Endothelial cell of umbilical vein (primary cell): ENCODE data around the gene INTS6. TPM values are rescaled to one million over a fixed set of nuclear protein-coding genes. Genes with fewer than 3 reads are reported as not detected.

ENCODE experiments used
- BruUV-seq: library from RNA; stranded (reverse); fragments of 400-500 nt; replicated peaks from 2 replicates; lab custom pipeline; 2021; lab: Mats Ljungman, UMichigan
- CTCF ChIA-PET: fragments of 300-600, 350-600 bp; sonication (Branson Sonifier 250); formaldehyde crosslinking; loops from one replicate; lab custom pipeline; 2021; ENCODE audit warnings: antibody characterized with exemption, inconsistent platforms; lab: Charles Lee
- POLR2A ChIA-PET: fragments of 300-600, 350-600 bp; sonication (Branson Sonifier 250); formaldehyde crosslinking; loops from one replicate; lab custom pipeline; 2021; ENCODE audit warnings: antibody characterized with exemption, inconsistent platforms; lab: Charles Lee
- DNase-seq: peaks from one replicate; pipeline ENCODE4 v3.0.0-alpha.2; 2011; ENCODE audit warnings: low read depth, low spot score
- FAIRE-seq: peaks from 2 replicates; lab custom pipeline; 2011; peaks lifted over from hg19 to GRCh38; lab: Jason Lieb, UNC
- H2AFZ ChIP-seq: 2 replicates; pipeline ENCODE4 v1.6.0; 2012; ENCODE audit warnings: low read depth, low read length, control low read depth, inconsistent platforms
- H3K27ac ChIP-seq: 2 replicates; pipeline ENCODE4 v1.5.1; 2011; ENCODE audit warnings: low read depth, mild to moderate bottlenecking, control low read depth, low read length, moderate library complexity; ENCODE audit not compliant: insufficient read depth
- H3K27me3 ChIP-seq, 2 experiments: 2 replicates each; pipeline versions ENCODE4 v1.6.0 to v1.6.1; 2011; ENCODE audit warnings: low read length in 2 of 2, mixed read lengths in 1 of 2; ENCODE audit not compliant: control insufficient read depth in 2 of 2, insufficient read depth in 2 of 2
- H3K36me3 ChIP-seq, 2 experiments: 2 replicates in 1 of 2; 3 replicates in 1 of 2; pipeline ENCODE4 v1.5.1; 2011; ENCODE audit warnings: low read length in 2 of 2, mild to moderate bottlenecking in 1 of 2, moderate library complexity in 1 of 2; ENCODE audit not compliant: control insufficient read depth in 2 of 2, insufficient read depth in 2 of 2; ENCODE audit errors: extremely low read depth in 1 of 2
- H3K4me1 ChIP-seq: 3 replicates; pipeline ENCODE4 v1.5.1; 2011; ENCODE audit warnings: mild to moderate bottlenecking, low read length; ENCODE audit not compliant: control insufficient read depth, insufficient read depth; ENCODE audit errors: extremely low read depth
- H3K4me2 ChIP-seq: 2 replicates; pipeline ENCODE4 v1.6.1; 2011; ENCODE audit warnings: low read length, control low read depth, mixed read lengths; ENCODE audit not compliant: insufficient read depth
- H3K4me3 ChIP-seq, 3 experiments: fragments of 200-600 bp in 1 of 3; sonication (generic), shearing (Covaris generic) in 1 of 3; replicated peaks in 1 of 3; 2 replicates each; pipeline ENCODE4 v1.5.1; 2011 to 2016; ENCODE audit warnings: control low read depth in 3 of 3, low read length in 3 of 3, mild to moderate bottlenecking in 2 of 3, inconsistent platforms in 1 of 3, low read depth in 1 of 3, moderate library complexity in 1 of 3; ENCODE audit not compliant: insufficient read depth in 1 of 3
- H3K79me2 ChIP-seq: 2 replicates; pipeline ENCODE4 v1.6.0; 2012; ENCODE audit warnings: low read length, inconsistent platforms; ENCODE audit not compliant: control insufficient read depth, insufficient read depth
- H3K9ac ChIP-seq: replicated peaks from 2 replicates; pipeline ENCODE3; 2011; ENCODE audit warnings: low read length, control low read depth; ENCODE audit not compliant: insufficient read depth; ENCODE audit errors: extremely low read depth
- H3K9me1 ChIP-seq: replicated peaks from 3 replicates; pipeline ENCODE4 v1.6.0; 2011; ENCODE audit warnings: mild to moderate bottlenecking, low read length; ENCODE audit not compliant: control insufficient read depth, insufficient read depth; ENCODE audit errors: extremely low read depth
- H3K9me3 ChIP-seq: replicated peaks from 2 replicates; pipeline ENCODE4 v1.5.1; 2012; ENCODE audit warnings: low read length, inconsistent platforms; ENCODE audit not compliant: control insufficient read depth, insufficient read depth
- H4K20me1 ChIP-seq: replicated peaks from 2 replicates; pipeline ENCODE3; 2011; ENCODE audit warnings: mild to moderate bottlenecking, low read length; ENCODE audit not compliant: control insufficient read depth, insufficient read depth; ENCODE audit errors: extremely low read depth
- CTCF ChIP-seq, 2 donors: IDR thresholded peaks; 1 replicate in 1 of 2; 2 replicates in 1 of 2; pipeline ENCODE4 v1.5.1; 2011; ENCODE audit warnings: low read length in 2 of 2, mild to moderate bottlenecking in 2 of 2, moderate library complexity in 2 of 2, control low read depth in 1 of 2, inconsistent platforms in 1 of 2, low read depth in 1 of 2; ENCODE audit not compliant: insufficient read depth in 1 of 2; ENCODE audit errors: extremely low read depth in 1 of 2
- EZH2 ChIP-seq: IDR thresholded peaks from 2 replicates; pipeline ENCODE4 v1.6.1; 2012; ENCODE audit warnings: borderline replicate concordance, low read depth, mild to moderate bottlenecking, moderate library complexity, low read length, inconsistent platforms; ENCODE audit not compliant: severe bottlenecking
- FOS ChIP-seq: IDR thresholded peaks from 2 replicates; pipeline ENCODE4 v1.6.1; 2011; ENCODE audit warnings: mild to moderate bottlenecking, low read length, moderate library complexity, borderline replicate concordance; ENCODE audit not compliant: insufficient read depth
- GATA2 ChIP-seq: IDR thresholded peaks from 2 replicates; pipeline ENCODE4 v1.7.0; 2011; ENCODE audit warnings: low read depth, mild to moderate bottlenecking, moderate library complexity, mixed read lengths, low read length; ENCODE audit not compliant: insufficient read length, insufficient read depth
- JUN ChIP-seq: IDR thresholded peaks from 2 replicates; pipeline ENCODE4 v1.6.1; 2011; ENCODE audit warnings: borderline replicate concordance, low read depth; ENCODE audit not compliant: insufficient read length, insufficient read depth
- MAX ChIP-seq: IDR thresholded peaks from 2 replicates; pipeline ENCODE4 v1.6.1; 2011; ENCODE audit not compliant: insufficient read depth, insufficient read length
- MYC ChIP-seq: IDR thresholded peaks from one replicate; pipeline ENCODE4 v1.6.1; 2011; ENCODE audit warnings: mild to moderate bottlenecking, low read depth, low read length
- POLR2A ChIP-seq: IDR thresholded peaks from 2 replicates; pipeline ENCODE4 v1.6.1; 2012; ENCODE audit warnings: low read depth, mild to moderate bottlenecking, control low read depth, low read length
- POLR2AphosphoS5 ChIP-seq: IDR thresholded peaks from 2 replicates; pipeline ENCODE4 v1.6.1; 2012; ENCODE audit warnings: low read depth, mild to moderate bottlenecking, control low read depth, low read length, moderate library complexity; ENCODE audit not compliant: insufficient read depth
- dilution Hi-C: fragments of 300-500 bp; cut with MboI; formaldehyde crosslinking; loops from one replicate; pipeline ENCODE4 v1.15.0; 2019; ENCODE audit warnings: low sequenced_read_pairs; ENCODE audit not compliant: extremely low pct_ligation_motif_present
- intact Hi-C: fragments of 100-400 bp; cut with micrococcal nuclease; formaldehyde crosslinking; loops from one replicate; pipeline ENCODE4 v1.10.0; 2022
- polyA plus RNA-seq, 4 experiments: library from polyadenylated mRNA; depleted of rRNA in 3 of 4; stranded (reverse) in 3 of 4; unstranded in 1 of 4; fragments of >200 nt; gene quantifications; 2 replicates each; pipeline versions ENCODE4 v1.2.1 to v1.2.3, GENCODE V29; 2011 to 2012; ENCODE audit warnings: missing spikeins in 1 of 4
- total RNA-seq: library from RNA; stranded (reverse); gene quantifications from 2 replicates; pipeline ENCODE4 v1.2.3, GENCODE V29; 2021

The INTS6 gene
- total and polyA plus RNA-seq, 2 donors (not counting 3 experiments of a cell fraction or from before 2014, with no cell fraction given): 9.5 to 45.4 TPM

GRCh38 chr13:51318015-51318414, 134.8 kb downstream of the INTS6 start:
- POLR2A ChIA-PET: interaction anchor here (0.7 kb wide), 1 partner anchor 27 kb away, joined by 6 read pairs; no protein-coding TSS in a partner anchor
- Histone ChIP-seq H3K4me2 (no peak overlapping the region), H3K9me3 (no peaks in the 10 kb centered on the region), H4K20me1 (no peaks in the 10 kb centered on the region), H3K36me3 (no peaks in the 10 kb centered on the region), H3K27me3 (no peaks in the 10 kb centered on the region), H3K9me1 (no peaks in the 10 kb centered on the region), H3K9ac (no peak overlapping the region), H3K27ac (no peak overlapping the region), H3K4me3 (no peak overlapping the region), H3K4me1 (peaks cover 13% of the 10 kb centered on the region), H3K79me2 (no peaks in the 10 kb centered on the region), H2AFZ (no peak overlapping the region)
- dilution Hi-C loops: no loop called here
- TF ChIP-seq GATA2 (no peak), JUN (no peak), POLR2AphosphoS5 (no peak), CTCF (IDR thresholded peaks at IDR 0.05; ENCODE audit: extremely low read depth in 1 of 2, insufficient read depth in 1 of 2, low read depth in 1 of 2, low read length in 2 of 2) (no peak), FOS (no peak), EZH2 (no peak), MYC (no peak), POLR2A (no peak), MAX (no peak)
- BruUV-seq: no TSS peak
- CTCF ChIA-PET: no interaction called here
- no peak for DNase-seq
- no peak for FAIRE-seq
- intact Hi-C loops: loop anchor here (5.0 to 10.0 kb wide), 2 partner anchors 34 to 97 kb away; no protein-coding TSS in a partner anchor
